DOHH2 (cell line): ENCODE measurements around the gene TCOF1.

Source experiments
- H3F3A ChIP-seq: fragments of 200-600 bp; sonication (generic), shearing (Covaris generic); 2 replicates; pipeline ENCODE4 v1.6.0; 2016; ENCODE audit warnings: antibody characterized with exemption, mild to moderate bottlenecking; ENCODE audit not compliant: control insufficient read depth, insufficient read depth
- H3K27ac ChIP-seq: fragments of 200-600 bp; sonication (generic); 2 replicates; pipeline ENCODE4 v1.5.1; 2014; ENCODE audit warnings: low read depth, mild to moderate bottlenecking, low read length, moderate library complexity
- H3K27me3 ChIP-seq: fragments of 200-600 bp; sonication (generic); 2 replicates; pipeline ENCODE4 v1.6.1; 2014; ENCODE audit warnings: mild to moderate bottlenecking, low read length, mixed read lengths; ENCODE audit not compliant: control insufficient read depth
- H3K36me3 ChIP-seq: fragments of 200-600 bp; sonication (generic); 2 replicates; pipeline ENCODE4 v1.6.1; 2014; ENCODE audit warnings: mild to moderate bottlenecking, low read length, moderate library complexity, mixed read lengths; ENCODE audit not compliant: control insufficient read depth
- H3K4me1 ChIP-seq: fragments of 200-600 bp; sonication (generic); 2 replicates; pipeline ENCODE4 v1.6.1; 2014; ENCODE audit warnings: mild to moderate bottlenecking, low read length, mixed read lengths; ENCODE audit not compliant: control insufficient read depth
- H3K4me2 ChIP-seq: fragments of 200-600 bp; sonication (generic); 2 replicates; pipeline ENCODE4 v1.6.0; 2014; ENCODE audit warnings: mild to moderate bottlenecking, low read length, moderate library complexity
- H3K4me3 ChIP-seq: fragments of 200-600 bp; sonication (generic); 2 replicates; pipeline ENCODE4 v1.5.1; 2014; ENCODE audit warnings: mild to moderate bottlenecking, low read length, mixed read lengths
- H3K79me2 ChIP-seq: fragments of 200-600 bp; sonication (generic); 2 replicates; pipeline ENCODE4 v1.6.1; 2014; ENCODE audit warnings: mild to moderate bottlenecking, low read length, mixed read lengths; ENCODE audit not compliant: control insufficient read depth
- H3K9me2 ChIP-seq: fragments of 200-600 bp; sonication (generic); replicated peaks from 2 replicates; pipeline ENCODE4 v1.6.1; 2014; ENCODE audit warnings: mild to moderate bottlenecking, low read length, mixed read lengths; ENCODE audit not compliant: control insufficient read depth
- H3K9me3 ChIP-seq: fragments of 200-600 bp; sonication (generic); 2 replicates; pipeline ENCODE4 v1.6.1; 2014; ENCODE audit warnings: antibody characterized with exemption, low read length, mixed read lengths; ENCODE audit not compliant: control insufficient read depth, insufficient read depth
- H4K20me1 ChIP-seq: fragments of 200-600 bp; sonication (generic); 2 replicates; pipeline ENCODE4 v1.6.0; 2014; ENCODE audit warnings: low read depth, mild to moderate bottlenecking, antibody characterized with exemption, low read length, moderate library complexity; ENCODE audit not compliant: control insufficient read depth, insufficient read depth
- EZH2phosphoT487 ChIP-seq: fragments of 200-600 bp; sonication (generic); IDR thresholded peaks from 2 replicates; pipeline ENCODE4 v1.6.1; 2017; ENCODE audit warnings: borderline replicate concordance, mild to moderate bottlenecking, antibody characterized with exemption, low read length, moderate library complexity, mixed read lengths
- TF ChIP-seq, protein P1 (sequence below): fragments of 200-600 bp; sonication (generic); IDR thresholded peaks from one replicate; pipeline ENCODE4 v1.5.1; 2014; ENCODE audit warnings: antibody characterized with exemption, mild to moderate bottlenecking, low read depth, low read length; ENCODE audit not compliant: poor library complexity, severe bottlenecking

TCOF1 gene

DNA sequence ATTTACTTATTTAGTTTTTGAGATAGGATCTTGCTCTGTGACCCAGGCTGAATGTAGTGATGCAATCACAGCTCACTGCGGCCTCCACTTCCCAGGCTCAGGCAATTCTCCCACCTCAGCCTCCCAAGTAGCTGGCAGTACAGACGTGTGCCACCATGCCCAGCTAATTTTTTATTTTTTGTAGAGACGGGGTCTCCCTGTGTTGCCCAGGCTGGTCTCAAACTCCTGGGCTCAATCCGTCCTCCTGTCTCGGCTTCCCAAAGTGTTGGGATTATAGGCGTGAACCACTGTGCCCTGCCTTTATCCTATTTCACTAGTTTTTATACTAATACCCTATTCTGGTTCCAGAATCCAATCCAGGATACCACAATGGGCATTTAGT lies 85.2 kb downstream of the TCOF1 start:
- Histone ChIP-seq H4K20me1 (peaks cover 18% of the 10 kb centered on the region), H3K4me1 (peaks cover 11% of the 10 kb centered on the region), H3K27me3 (no peaks in the 10 kb centered on the region), H3K4me3 (no peak overlapping the region), H3K27ac (no peak overlapping the region), H3K9me3 (no peaks in the 10 kb centered on the region), H3K4me2 (no peak overlapping the region), H3K36me3 (peaks cover 52% of the 10 kb centered on the region), H3K79me2 (peaks cover 15% of the 10 kb centered on the region), H3F3A (peaks cover 65% of the 10 kb centered on the region), H3K9me2 (no peaks in the 10 kb centered on the region)
- TF ChIP-seq EZH2phosphoT487 = no peak
- TF ChIP-seq, protein P1, sequence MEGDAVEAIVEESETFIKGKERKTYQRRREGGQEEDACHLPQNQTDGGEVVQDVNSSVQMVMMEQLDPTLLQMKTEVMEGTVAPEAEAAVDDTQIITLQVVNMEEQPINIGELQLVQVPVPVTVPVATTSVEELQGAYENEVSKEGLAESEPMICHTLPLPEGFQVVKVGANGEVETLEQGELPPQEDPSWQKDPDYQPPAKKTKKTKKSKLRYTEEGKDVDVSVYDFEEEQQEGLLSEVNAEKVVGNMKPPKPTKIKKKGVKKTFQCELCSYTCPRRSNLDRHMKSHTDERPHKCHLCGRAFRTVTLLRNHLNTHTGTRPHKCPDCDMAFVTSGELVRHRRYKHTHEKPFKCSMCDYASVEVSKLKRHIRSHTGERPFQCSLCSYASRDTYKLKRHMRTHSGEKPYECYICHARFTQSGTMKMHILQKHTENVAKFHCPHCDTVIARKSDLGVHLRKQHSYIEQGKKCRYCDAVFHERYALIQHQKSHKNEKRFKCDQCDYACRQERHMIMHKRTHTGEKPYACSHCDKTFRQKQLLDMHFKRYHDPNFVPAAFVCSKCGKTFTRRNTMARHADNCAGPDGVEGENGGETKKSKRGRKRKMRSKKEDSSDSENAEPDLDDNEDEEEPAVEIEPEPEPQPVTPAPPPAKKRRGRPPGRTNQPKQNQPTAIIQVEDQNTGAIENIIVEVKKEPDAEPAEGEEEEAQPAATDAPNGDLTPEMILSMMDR = no peak

DNA sequence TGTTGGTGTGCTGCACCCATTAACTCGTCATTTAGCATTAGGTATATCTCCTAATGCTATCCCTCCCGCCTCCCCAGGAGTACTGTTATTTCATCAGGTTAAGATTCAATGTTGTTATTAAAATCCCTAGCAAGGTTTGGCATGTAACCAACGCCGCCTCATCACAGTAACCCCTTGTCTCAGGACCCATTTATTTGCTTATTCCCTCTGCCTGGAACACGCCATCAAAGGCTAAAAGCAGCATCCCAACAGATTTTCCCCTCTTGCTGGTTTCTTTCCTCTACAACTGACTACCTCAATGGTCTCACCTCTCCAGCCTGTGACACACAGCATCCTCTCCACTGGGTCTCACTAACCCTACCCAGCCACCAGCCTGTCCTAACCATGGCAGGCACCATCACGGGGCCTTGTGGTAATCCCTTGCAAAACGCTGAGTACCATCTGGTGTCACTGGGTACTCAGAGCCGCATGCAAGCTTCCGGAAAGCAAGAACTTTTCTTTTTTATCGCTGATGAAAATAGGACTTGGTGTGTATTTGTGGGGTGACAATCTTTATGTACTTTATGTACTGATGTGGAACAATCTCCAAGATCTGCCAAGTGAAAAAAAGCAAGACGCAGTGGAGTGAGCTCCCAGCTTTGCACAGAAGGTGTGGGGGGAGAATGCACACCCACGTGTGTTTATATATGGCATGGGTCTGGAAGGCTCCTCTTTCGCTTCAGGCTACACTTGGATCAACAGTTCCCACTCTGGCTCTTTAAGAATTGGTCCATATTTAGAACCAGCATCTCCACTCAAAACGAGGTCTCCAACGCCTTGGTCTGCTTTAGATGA lies 86.0 kb downstream of the TCOF1 start:
- Histone ChIP-seq H3K27ac (no peak overlapping the region), H3F3A (peaks cover 71% of the 10 kb centered on the region), H3K4me2 (no peak overlapping the region), H3K9me2 (no peaks in the 10 kb centered on the region), H3K4me3 (no peak overlapping the region), H3K4me1 (peaks cover 19% of the 10 kb centered on the region), H3K36me3 (peaks cover 60% of the 10 kb centered on the region), H3K27me3 (no peaks in the 10 kb centered on the region), H3K9me3 (no peaks in the 10 kb centered on the region), H3K79me2 (peaks cover 22% of the 10 kb centered on the region), H4K20me1 (peaks cover 26% of the 10 kb centered on the region)
- TF ChIP-seq EZH2phosphoT487 = no peak
- TF ChIP-seq, protein P1 = no peak

DNA sequence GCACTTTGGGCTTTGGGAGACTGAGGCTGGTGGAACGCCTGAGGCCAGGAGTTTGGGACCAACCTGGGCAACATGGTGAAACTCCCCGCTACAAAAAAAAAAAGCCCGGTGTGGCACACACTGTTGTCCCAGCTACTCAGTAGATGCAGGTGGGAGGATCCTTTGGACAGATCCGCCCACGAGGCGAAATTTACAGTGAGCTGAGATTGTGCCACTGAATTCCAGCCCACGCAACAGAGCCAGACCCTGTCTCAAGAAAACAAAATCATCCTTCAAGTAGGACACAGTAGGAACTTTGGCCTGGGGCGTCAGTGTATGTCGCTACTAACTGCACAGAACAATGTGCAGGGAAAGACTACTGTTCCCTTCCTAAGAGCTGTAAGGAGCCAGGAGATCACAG lies 87.3 kb downstream of the TCOF1 start:
- TF ChIP-seq, protein P1 = no peak
- no peak for TF ChIP-seq EZH2phosphoT487
- Histone ChIP-seq H3K9me2 (no peaks in the 10 kb centered on the region), H4K20me1 (peaks cover 33% of the 10 kb centered on the region), H3K79me2 (peaks cover 35% of the 10 kb centered on the region), H3K27me3 (no peaks in the 10 kb centered on the region), H3F3A (peaks cover 78% of the 10 kb centered on the region), H3K4me1 (peaks cover 20% of the 10 kb centered on the region), H3K4me3 (no peak overlapping the region), H3K4me2 (no peak overlapping the region), H3K36me3 (peaks cover 71% of the 10 kb centered on the region), H3K9me3 (no peaks in the 10 kb centered on the region), H3K27ac (no peak overlapping the region)
